AG04450 (cell line): ENCODE results near the gene GPRC5C. TPM values are rescaled to one million over a fixed set of nuclear protein-coding genes. Genes with fewer than 3 reads are reported as not detected.

Source experiments
- CTCF ChIA-PET: fragments of 300-600, 350-600 bp; formaldehyde crosslinking; extraction: SDS; loops from one replicate; lab custom pipeline; 2022; ENCODE audit warnings: antibody characterized with exemption, inconsistent platforms; lab: Charles Lee
- POLR2A ChIA-PET: fragments of 350-600 bp; formaldehyde crosslinking; extraction: SDS; loops from one replicate; lab custom pipeline; 2021; ENCODE audit warnings: antibody characterized with exemption, inconsistent platforms; lab: Yijun Ruan, JAX
- DNase-seq: peaks from one replicate; pipeline ENCODE4 v3.0.0-alpha.2; 2011; ENCODE audit warnings: low read depth, low spot score
- H3K27ac ChIP-seq: one replicate; pipeline ENCODE4 v1.5.1; 2012; ENCODE audit warnings: low read depth, low read length, control low read depth
- H3K27me3 ChIP-seq: one replicate; pipeline ENCODE4 v1.6.0; 2012; ENCODE audit warnings: low read length; ENCODE audit not compliant: control insufficient read depth, insufficient read depth
- H3K4me3 ChIP-seq: 2 replicates; pipeline ENCODE4 v1.5.1; 2011; ENCODE audit warnings: mild to moderate bottlenecking, low read depth, low read length, control low read depth
- H3K9me3 ChIP-seq: 2 replicates; pipeline ENCODE4 v1.5.1; 2012; ENCODE audit warnings: low read length; ENCODE audit not compliant: control insufficient read depth, insufficient read depth
- CTCF ChIP-seq: IDR thresholded peaks from 2 replicates; pipeline ENCODE4 v1.5.1; 2011; ENCODE audit warnings: low read depth, low read length, control low read depth, inconsistent platforms
- polyA plus RNA-seq: library from polyadenylated mRNA; depleted of rRNA; stranded (reverse); fragments of >200 nt; gene quantifications from 2 replicates; pipeline ENCODE4 v1.2.3, GENCODE V29; 2011

GPRC5C gene
- polyA plus RNA-seq, 1 experiment, result 0.14 TPM

GRCh38 chr17:74419928-74420411, 11.9 kb upstream of the GPRC5C start:
- no peak overlapping the region for H3K4me3 ChIP-seq
- no peak for DNase-seq
- POLR2A ChIA-PET, result no interaction called here
- peaks cover 15% of the 10 kb centered on the region for H3K9me3 ChIP-seq
- CTCF ChIA-PET, result no interaction called here
- H3K27ac ChIP-seq, result no peak overlapping the region
- TF ChIP-seq CTCF, result no peak
- H3K27me3 ChIP-seq, result no peaks in the 10 kb centered on the region

GRCh38 chr17:74424117-74424516, 7.8 kb upstream of the GPRC5C start:
- Histone ChIP-seq H3K4me3 (no peak overlapping the region), H3K27me3 (no peaks in the 10 kb centered on the region), H3K27ac (no peak overlapping the region), H3K9me3 (peaks cover 3% of the 10 kb centered on the region)
- ChIA-PET CTCF (interaction anchor here (1.4 kb wide), 1 partner anchor 56 kb away, joined by 3 read pairs; no protein-coding TSS in a partner anchor), POLR2A (no interaction called here)
- TF ChIP-seq CTCF, result no peak
- DNase-seq, result no peak

GRCh38 chr17:74424657-74425056, 7.2 kb upstream of the GPRC5C start:
- no peak for TF ChIP-seq CTCF
- POLR2A ChIA-PET, result no interaction called here
- CTCF ChIA-PET, result no interaction called here
- no peaks in the 10 kb centered on the region; the same call in 1 of the 2 replicates for H3K9me3 ChIP-seq
- no peak overlapping the region for H3K4me3 ChIP-seq
- no peak overlapping the region for H3K27ac ChIP-seq
- DNase-seq, result no peak
- peaks cover 2% of the 10 kb centered on the region for H3K27me3 ChIP-seq

- no peak for DNase-seq
- peaks cover 19% of the 10 kb centered on the region for H3K27me3 ChIP-seq
- no peak for TF ChIP-seq CTCF
- CTCF ChIA-PET, result no interaction called here
- no peaks in the 10 kb centered on the region; the same call in 1 of the 2 replicates for H3K9me3 ChIP-seq
- POLR2A ChIA-PET, result no interaction called here
- H3K4me3 ChIP-seq, result no peak overlapping the region
- H3K27ac ChIP-seq, result no peak overlapping the region
These were observed 5.3 kb upstream of the GPRC5C start for GRCh38 chr17:74426551-74427047.

GRCh38 chr17:74427048-74427762, 4.7 kb upstream of the GPRC5C start:
- POLR2A ChIA-PET, result no interaction called here
- no peak for DNase-seq
- Histone ChIP-seq H3K9me3 (no peaks in the 10 kb centered on the region; the same call in 1 of the 2 replicates), H3K27ac (no peak overlapping the region), H3K4me3 (no peak overlapping the region), H3K27me3 (peaks cover 22% of the 10 kb centered on the region)
- no peak for TF ChIP-seq CTCF
- CTCF ChIA-PET, result no interaction called here
